ENCODE data around the gene TRERF1.

DNA sequence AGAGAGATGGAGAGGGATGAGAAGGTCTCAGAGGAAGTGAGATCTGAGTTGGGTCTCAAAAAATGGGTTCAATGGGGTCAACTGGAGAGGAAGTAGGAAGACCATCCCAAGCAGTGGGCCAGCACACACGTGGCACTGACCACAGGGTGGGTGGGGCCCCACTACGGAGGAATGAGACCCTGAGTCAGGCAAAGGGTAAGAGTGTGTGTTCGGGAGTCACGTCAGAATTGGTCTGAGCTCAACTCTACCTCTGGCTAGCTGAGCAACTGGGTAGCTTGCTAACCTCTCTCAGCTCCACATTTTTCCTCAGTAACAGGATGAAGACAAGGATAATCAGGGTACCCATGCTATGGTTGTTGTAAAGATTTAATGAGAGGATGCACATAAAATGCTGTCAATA lies 79.0 kb downstream of the TRERF1 start:
- TF ChIP-seq, protein P1, sequence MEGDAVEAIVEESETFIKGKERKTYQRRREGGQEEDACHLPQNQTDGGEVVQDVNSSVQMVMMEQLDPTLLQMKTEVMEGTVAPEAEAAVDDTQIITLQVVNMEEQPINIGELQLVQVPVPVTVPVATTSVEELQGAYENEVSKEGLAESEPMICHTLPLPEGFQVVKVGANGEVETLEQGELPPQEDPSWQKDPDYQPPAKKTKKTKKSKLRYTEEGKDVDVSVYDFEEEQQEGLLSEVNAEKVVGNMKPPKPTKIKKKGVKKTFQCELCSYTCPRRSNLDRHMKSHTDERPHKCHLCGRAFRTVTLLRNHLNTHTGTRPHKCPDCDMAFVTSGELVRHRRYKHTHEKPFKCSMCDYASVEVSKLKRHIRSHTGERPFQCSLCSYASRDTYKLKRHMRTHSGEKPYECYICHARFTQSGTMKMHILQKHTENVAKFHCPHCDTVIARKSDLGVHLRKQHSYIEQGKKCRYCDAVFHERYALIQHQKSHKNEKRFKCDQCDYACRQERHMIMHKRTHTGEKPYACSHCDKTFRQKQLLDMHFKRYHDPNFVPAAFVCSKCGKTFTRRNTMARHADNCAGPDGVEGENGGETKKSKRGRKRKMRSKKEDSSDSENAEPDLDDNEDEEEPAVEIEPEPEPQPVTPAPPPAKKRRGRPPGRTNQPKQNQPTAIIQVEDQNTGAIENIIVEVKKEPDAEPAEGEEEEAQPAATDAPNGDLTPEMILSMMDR (IDR thresholded peaks at IDR 0.05) = no peak
- no peak for TF ChIP-seq POLR2A (IDR thresholded peaks at IDR 0.05)
